ENCODE data around the gene LPAR2.

- TF ChIP-seq, protein P1, sequence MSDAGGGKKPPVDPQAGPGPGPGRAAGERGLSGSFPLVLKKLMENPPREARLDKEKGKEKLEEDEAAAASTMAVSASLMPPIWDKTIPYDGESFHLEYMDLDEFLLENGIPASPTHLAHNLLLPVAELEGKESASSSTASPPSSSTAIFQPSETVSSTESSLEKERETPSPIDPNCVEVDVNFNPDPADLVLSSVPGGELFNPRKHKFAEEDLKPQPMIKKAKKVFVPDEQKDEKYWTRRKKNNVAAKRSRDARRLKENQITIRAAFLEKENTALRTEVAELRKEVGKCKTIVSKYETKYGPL (CRISPR knock-in tag; IDR thresholded peaks at IDR 0.05), result no peak
- no peak for TF ChIP-seq THYN1 (CRISPR knock-in tag; IDR thresholded peaks at IDR 0.05; ENCODE audit: borderline replicate concordance, low read depth)
- no peak for TF ChIP-seq ZBTB34 (CRISPR knock-in tag; IDR thresholded peaks at IDR 0.05)
- TF ChIP-seq FOXK1 (CRISPR knock-in tag; IDR thresholded peaks at IDR 0.05; ENCODE audit: borderline replicate concordance, low read depth), result no peak
- TF ChIP-seq TAF1 (CRISPR knock-in tag; IDR thresholded peaks at IDR 0.05), result no peak
- no peak for TF ChIP-seq SIN3A (IDR thresholded peaks at IDR 0.05; ENCODE audit: borderline replicate concordance, low read depth, low read length)
- TF ChIP-seq, protein P2, sequence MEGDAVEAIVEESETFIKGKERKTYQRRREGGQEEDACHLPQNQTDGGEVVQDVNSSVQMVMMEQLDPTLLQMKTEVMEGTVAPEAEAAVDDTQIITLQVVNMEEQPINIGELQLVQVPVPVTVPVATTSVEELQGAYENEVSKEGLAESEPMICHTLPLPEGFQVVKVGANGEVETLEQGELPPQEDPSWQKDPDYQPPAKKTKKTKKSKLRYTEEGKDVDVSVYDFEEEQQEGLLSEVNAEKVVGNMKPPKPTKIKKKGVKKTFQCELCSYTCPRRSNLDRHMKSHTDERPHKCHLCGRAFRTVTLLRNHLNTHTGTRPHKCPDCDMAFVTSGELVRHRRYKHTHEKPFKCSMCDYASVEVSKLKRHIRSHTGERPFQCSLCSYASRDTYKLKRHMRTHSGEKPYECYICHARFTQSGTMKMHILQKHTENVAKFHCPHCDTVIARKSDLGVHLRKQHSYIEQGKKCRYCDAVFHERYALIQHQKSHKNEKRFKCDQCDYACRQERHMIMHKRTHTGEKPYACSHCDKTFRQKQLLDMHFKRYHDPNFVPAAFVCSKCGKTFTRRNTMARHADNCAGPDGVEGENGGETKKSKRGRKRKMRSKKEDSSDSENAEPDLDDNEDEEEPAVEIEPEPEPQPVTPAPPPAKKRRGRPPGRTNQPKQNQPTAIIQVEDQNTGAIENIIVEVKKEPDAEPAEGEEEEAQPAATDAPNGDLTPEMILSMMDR (CRISPR knock-in tag; IDR thresholded peaks at IDR 0.05), result no peak
- no peak for TF ChIP-seq ZNF3 (CRISPR knock-in tag; IDR thresholded peaks at IDR 0.05)
- no peak for TF ChIP-seq ZNF816 (CRISPR knock-in tag; IDR thresholded peaks at IDR 0.05; ENCODE audit: borderline replicate concordance)
- no peak for TF ChIP-seq HDAC2 (CRISPR knock-in tag; IDR thresholded peaks at IDR 0.05)
- TF ChIP-seq ZMYM3 (CRISPR knock-in tag; IDR thresholded peaks at IDR 0.05), result no peak
Measured at GRCh38 chr19:19579533-19580361, 48.3 kb downstream of the LPAR2 start.

Measured in HepG2 (cell line).